Hindlimb muscle (tissue), 1 donor: ENCODE data around the gene COMMD2. TPM values are rescaled to one million over a fixed set of nuclear protein-coding genes. Genes with fewer than 3 reads are reported as not detected.
A peak's percentile ranks its signal among the peaks of the same experiment; 100 is the strongest.

Experiments
- DNase-seq: peaks from one replicate; pipeline ENCODE4 v3.0.0-alpha.2; 2013
- polyA plus RNA-seq: library from polyadenylated mRNA; unstranded; fragments of 120-200 nt; gene quantifications from one replicate; pipeline ENCODE4 v1.2.1, GENCODE V29; 2013; ENCODE audit not compliant: insufficient read length

Gene COMMD2
- polyA plus RNA-seq, result 28.3 TPM

- DNase-seq, result peak; percentile 88
Measured at GRCh38 chr3:149752051-149752787, at the start of gene COMMD2. TSS of gene COMMD2 (minus strand) at chr3:149752489. CDS start at chr3:149752444, 45 bp downstream.

DNA sequence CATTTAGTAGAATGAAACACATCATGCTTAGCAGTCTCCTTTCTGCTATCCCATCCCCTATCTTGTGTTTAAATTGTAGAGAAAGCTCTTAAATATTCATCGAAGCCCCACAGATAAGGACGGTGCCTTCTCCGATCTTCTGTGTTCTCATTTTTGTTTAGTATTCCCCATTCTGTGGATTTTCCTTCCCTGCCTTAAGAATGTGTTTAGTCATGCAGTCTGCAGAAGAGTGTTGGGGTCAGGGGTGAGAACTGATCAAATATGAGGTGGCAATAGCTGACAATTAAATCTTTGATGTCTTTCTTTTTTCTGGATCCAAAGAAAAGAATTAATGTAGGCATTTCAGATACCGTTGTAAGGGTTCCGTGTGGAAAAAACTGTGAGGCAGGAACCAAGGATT lies 49.4 kb upstream of the COMMD2 start:
- no peak for DNase-seq

GRCh38 chr3:149801195-149801594 lies 48.9 kb upstream of the COMMD2 start:
- no peak for DNase-seq

DNA sequence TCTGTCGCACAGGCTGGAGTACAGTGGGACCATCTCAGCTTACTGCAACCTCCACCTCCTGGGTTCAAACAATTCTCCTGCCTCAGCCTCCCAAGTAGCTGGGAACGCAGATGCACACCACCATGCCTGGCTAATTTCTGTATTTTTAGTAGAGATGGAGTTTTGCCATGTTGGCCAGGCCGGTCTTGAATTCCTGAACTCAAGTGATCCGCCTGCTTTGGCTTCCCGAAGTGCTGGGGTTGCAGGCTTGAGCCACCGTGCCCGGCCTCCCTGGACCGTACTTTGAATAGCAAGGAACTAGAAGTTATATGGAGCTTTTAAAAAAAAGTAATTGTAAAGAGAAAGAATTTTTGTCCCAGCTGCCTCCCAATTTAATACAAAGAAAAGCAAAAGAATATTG lies 48.4 kb upstream of the COMMD2 start:
- DNase-seq, result no peak

DNA sequence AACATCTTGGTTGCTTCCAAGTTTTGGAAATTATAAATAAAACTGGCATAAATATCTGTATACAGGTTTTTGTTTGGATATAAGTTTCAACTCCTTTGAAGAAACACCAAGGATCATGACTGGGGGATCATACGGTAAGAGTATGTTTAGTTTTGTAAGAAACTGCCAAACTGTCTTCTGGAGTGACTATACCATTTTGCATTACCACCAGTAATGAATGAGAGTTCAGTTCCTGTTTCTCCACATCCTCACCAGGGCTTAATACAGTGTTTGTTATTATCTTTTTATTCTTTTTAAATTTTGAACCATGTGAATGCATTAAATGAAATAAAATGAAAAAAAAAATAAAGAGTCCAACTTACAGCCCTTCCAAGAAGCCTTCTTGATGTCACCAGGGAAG lies 43.7 kb upstream of the COMMD2 start:
- DNase-seq, result no peak

DNA sequence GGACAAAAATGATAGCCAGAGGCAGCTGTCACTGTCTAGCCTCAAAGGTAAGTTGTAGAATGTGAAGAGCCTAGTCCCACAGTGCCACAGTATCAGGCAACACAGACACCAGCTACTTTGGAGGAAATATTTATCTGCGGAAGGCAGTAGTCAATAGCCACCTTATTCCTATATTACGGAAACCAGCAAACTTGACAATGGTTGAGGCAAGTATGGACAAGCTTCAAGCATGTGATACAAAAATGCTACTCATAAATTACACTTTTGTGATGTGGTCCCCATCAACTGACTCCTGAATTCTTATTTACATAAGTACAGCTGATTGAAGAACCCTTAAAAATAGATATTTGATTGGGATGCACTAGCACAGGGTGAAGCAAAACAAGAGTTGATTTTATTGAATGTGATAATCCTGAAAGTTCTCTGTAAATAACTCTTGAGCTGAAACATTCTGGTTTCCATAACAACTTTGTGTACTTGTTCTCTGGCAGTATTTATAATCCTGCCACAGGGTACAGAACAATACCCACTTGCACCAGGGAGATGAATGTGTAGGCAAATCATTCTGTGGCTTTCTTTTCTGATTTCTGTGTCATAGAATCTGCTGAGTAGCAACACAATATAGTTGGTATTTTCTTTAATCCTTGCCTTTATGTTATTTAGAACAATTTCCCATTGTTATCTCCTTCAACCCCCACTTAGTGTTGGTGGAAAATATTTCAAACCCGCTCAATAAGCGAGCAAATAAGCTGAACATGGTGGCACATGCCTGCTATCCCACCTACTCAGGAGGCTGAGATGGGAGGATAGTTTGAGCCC lies 40.4 kb upstream of the COMMD2 start, which contains the start of gene ANKUB1:
Gene ANKUB1, minus strand, starts transcription at position 103 of the 819 bp plus-strand sequence. CDS start 188 bp downstream, outside the sequence.
- DNase-seq, result no peak

DNA sequence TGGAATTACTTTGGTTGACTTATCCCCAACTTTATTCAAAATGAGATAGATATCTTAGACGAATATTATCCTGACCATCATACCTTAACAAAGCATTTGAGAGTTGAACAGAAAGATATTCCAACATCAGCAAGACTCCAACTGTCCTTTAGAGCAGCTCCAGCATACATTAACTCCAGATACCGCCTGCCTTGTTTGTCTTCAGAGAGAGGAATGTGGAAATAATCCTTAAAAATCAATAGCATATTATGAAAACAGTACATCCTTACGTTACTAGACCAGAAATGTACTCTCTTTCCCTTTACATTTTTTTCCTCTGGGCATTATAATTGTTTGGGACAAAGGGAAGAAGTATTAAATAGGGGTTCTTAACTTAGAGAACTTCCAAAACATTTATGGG lies 38.4 kb upstream of the COMMD2 start:
- no peak for DNase-seq

DNA sequence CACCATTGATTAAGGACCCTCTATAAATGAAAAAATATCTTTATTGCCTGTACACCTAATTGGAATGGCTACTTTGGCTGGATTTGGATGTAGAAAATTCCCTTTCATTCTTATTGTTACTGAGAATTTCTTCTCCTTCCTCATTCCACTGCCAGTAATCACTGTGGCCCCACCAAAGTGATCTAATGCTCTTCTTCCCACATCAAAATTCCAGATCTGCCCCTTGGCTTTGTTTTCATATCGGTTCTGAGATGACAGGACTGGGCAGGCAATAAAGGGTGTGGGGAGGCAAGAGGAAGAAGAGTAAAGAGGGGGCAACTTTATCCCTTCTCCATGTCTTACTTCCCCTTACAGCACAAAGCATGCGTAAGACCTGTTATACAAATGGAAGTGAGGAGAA lies 38.0 kb upstream of the COMMD2 start:
- DNase-seq, result no peak

DNA sequence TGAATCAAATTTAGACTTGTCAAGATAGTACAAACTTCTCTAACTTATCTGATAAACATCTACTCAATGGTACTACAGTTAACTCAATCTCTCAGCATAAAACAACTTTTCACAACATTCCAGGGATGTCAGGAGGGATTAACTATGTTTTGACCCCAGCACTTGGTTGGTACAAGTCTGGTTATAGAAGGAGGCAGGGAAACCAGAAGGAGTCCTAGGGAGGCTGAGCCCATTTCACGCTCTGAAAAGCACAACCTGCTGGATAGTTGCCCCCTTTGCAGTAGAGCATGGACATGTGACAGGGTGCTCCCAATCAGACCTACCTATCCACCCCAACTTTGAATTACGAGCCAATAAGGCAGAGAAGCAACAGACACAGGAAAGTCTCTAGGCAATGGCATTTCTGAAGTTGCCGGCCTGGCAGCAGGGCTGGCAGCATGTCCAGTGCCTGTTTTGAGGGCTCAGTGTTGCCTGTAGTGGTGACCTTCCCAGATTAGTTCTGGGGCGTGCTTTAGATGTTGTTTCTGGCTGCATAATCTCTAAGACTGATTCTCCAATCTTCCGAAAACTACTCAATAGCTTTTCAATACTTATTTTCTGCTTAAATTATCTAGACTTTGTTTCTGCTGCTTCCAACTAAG lies 31.9 kb upstream of the COMMD2 start:
- DNase-seq, result no peak

DNA sequence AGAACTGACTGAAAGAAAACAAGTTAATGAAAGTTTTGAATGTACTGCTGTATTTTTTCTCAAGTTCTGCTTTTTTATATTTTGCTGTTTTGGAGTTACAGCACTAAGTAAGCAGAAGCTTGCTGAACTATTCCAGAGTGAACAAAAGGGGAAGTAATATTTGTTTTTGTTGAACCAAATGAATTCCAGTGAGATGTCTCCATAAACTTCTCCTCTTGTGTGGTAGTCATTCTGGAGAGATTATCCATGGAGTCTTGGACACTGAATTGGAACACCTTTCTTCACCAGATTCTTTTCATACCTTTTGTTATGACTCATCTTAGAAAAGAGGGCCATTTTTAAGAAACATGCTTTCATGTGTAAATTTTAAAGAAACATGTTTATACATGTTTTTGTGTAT lies 31.3 kb upstream of the COMMD2 start:
- DNase-seq, result no peak

DNA sequence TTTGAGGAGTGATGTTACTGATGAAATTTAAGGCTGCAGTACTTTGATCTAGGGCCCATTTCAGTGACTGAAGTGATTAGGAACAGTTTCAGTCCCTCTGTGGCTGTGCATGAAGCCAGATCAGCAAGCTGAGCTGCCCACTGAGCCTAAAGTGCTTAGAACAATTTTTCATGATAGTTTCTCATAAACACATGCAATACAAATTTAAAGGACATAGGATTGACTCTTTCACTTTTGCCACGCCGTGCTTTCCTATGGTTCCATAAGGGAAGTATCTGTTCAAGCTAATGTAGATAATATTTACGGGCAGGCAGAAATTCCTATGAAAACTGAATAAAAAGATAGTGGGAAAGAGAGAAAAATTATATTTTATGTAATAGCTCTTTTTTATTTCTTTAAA lies 29.5 kb upstream of the COMMD2 start:
- DNase-seq, result no peak

GRCh38 chr3:149781211-149781610 lies 28.9 kb upstream of the COMMD2 start:
- DNase-seq, result no peak

- no peak for DNase-seq
Measured at GRCh38 chr3:149777414-149778214, 25.3 kb upstream of the COMMD2 start.

GRCh38 chr3:149776170-149776569 lies 23.9 kb upstream of the COMMD2 start:
- DNase-seq, result no peak

GRCh38 chr3:149772861-149773260 lies 20.6 kb upstream of the COMMD2 start:
- no peak for DNase-seq

- peak; percentile 27 for DNase-seq
Measured at GRCh38 chr3:149771652-149772271, 19.5 kb upstream of the COMMD2 start.

- DNase-seq, result no peak
Measured at GRCh38 chr3:149770246-149770645, 18.0 kb upstream of the COMMD2 start.

DNA sequence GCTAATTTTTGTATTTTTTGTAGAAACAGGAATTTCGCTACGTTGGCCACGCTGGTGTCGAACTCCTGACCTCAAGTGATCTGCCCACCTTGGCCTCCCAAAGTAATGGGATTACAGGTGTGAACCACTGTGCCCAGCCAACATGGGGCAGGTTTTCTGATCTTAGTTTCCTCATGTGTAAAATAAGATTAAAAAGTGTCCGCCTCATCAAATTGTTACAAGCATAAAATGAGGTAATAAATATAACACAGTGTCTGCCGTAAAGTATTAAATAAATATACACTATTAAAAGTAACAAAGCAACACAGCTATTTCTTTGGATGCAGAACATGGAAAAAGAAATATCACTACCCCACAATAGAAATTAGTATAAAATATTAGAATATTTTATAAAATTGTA lies 16.4 kb upstream of the COMMD2 start:
- DNase-seq, result no peak

DNA sequence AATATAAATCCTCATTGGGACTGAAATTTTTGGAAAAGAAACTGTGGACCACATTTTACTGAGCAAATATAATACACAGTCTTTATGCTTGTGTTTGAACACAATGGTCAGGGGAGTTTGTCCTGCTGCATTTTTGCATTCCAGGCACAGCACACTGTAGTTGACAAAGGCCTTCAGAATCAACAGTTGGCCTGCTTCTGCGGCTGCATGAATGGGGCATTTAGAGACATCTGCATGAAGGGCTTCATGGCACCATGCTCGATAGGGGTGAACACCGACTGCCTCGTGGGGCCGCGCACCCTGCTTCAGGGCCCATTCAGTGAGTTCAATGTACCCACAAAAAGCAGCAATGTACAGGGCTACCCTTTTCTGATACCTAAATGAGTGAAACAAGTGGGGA lies 15.4 kb upstream of the COMMD2 start:
- DNase-seq, result no peak

DNA sequence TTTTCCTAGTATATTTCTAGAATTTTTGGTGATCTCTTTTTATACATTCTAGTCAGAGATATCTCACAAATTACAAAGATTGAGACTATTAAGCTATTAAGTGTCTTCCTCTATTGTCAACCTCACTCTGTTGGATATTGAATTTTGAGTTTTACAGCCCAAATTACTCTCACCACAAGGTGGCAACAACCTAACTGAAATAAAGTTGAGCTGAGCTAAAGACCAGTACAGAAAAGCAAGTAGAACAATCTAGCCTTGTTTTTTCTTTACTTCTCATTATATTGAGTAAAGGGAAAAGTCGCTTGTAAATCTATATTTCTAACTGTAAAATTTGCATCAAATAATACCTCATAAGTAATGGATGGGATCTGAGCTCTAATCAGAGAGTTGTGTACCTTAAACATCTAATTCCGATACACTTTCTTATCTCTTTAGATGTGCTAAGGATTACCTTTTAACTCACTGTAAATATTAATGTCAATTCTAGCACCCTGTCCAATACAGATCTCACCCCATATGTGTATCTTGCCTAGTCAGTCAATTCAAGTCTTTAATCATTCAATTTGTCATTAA lies 13.6 kb upstream of the COMMD2 start:
- peak; percentile 15 for DNase-seq

- DNase-seq, result no peak
Measured at GRCh38 chr3:149764302-149764701, 12.0 kb upstream of the COMMD2 start.
